Pancreas (tissue), 10 donors: ENCODE data around the gene ZBTB25. TPM values are rescaled to one million over a fixed set of nuclear protein-coding genes. Genes with fewer than 3 reads are reported as not detected.

ENCODE experiments used
- ATAC-seq, 4 donors: fragments of 200-7000 bp; cut with Tn5 transposase; one replicate each; pipeline versions ENCODE4 v1.8.0 to v1.9.1; 2020; ENCODE audit warnings: mild to moderate bottlenecking in 4 of 4, moderate library complexity in 4 of 4
- DNase-seq, 6 donors: peaks; one replicate each; pipeline ENCODE4 v3.0.0-alpha.2; 2020
- FAIRE-seq: peaks from 2 replicates; lab custom pipeline; 2012; peaks lifted over from hg19 to GRCh38; lab: Jason Lieb, UNC
- H3K27ac ChIP-seq, 4 donors: fragments of 200-600 bp; sonication (generic); 1 replicate in 3 of 4; 2 replicates in 1 of 4; pipeline versions ENCODE4 v1.5.0 to v1.8.0; 2020
- H3K27me3 ChIP-seq, 4 donors: fragments of 200-600 bp; one replicate each; pipeline ENCODE4 v1.8.0; 2021
- H3K36me3 ChIP-seq, 3 donors: fragments of 200-600 bp; sonication (generic) in 1 of 3; one replicate each; pipeline versions ENCODE4 v1.5.0 to v1.8.0; 2020 to 2021
- H3K4me1 ChIP-seq, 3 donors: fragments of 200-600 bp; one replicate each; pipeline ENCODE4 v1.8.0; 2021
- H3K4me3 ChIP-seq, 4 donors: fragments of 200-600 bp; sonication (generic) in 2 of 4; one replicate each; pipeline versions ENCODE4 v1.5.0 to v1.8.0; 2020 to 2021
- H3K9me3 ChIP-seq, 4 donors: fragments of 200-600 bp; one replicate each; pipeline ENCODE4 v1.8.0; 2021
- CTCF ChIP-seq, 4 donors: fragments of 200-600 bp; sonication (generic) in 3 of 4; IDR thresholded peaks; one replicate each; pipeline versions ENCODE4 v1.5.0 to v1.8.0; 2021; ENCODE audit warnings: antibody characterized with exemption in 4 of 4
- WGBS, 2 donors: extraction: QIAGEN DNeasy Blood & Tissue Kit; methylation state at CpG; one replicate each; pipeline ENCODE4 v1.1.7; 2013; 5-methylcytosine and 5-hydroxymethylcytosine counted together
- intact Hi-C, 3 donors: fragments of 100-400 bp; cut with DNase I; formaldehyde crosslinking; loops; one replicate each; pipeline versions ENCODE4 v1.11.1 to v1.14.2; 2022
- polyA plus RNA-seq, 2 donors: library from polyadenylated mRNA; stranded (reverse); fragments of 200-250 nt; gene quantifications; one replicate each; pipeline ENCODE4 v1.2.3, GENCODE V29; 2013
- total RNA-seq, 6 donors: library from RNA; stranded (reverse); fragmentation: NEBNext Ultra II Directional in 4 of 6; extraction: Animal tissue kit (Norgen Biotek cat#: 25700) in 4 of 6; gene quantifications; one replicate each; pipeline versions ENCODE4 v1.2.1 to v1.2.4, GENCODE V29; 2021 to 2023
- donor health status: healthy with polysubstance abuse.
- donor health status: DM: no; HTN: no; CAD: no; lungs with moderate emphysema.
- donor health status: DM: no; HTN: no; CAD: no.
- donor health status: control.
- donor health status: control.
- donor health status: Bipolar disorder and iron deficiency.
- donor health status: DM: yes; HTN: yes; CAD: no.
- donor health status: DM: no; HTN: no; CAD: no.
- donor health status: DM: no; HTN: no; CAD: no.
- donor health status: DM: yes; HTN: yes; CAD: no.

ZBTB25 gene
- total and polyA plus RNA-seq, 8 donors = 2.9 to 8.1 (median 5.6) TPM

GRCh38 chr14:64504310-64504896 lies 765 bp upstream of the ZBTB25 start, which contains the start of gene ZBTB1:
Gene ZBTB1, plus strand, starts transcription at chr14:64504770. Its CDS starts 16,735 bp downstream, at chr14:64521505.
- H3K36me3 ChIP-seq = no peaks in the 10 kb centered on the region
- ATAC-seq (peak; percentile 59 to 67 (median 65)), FAIRE-seq (no peak), DNase-seq (peak; percentile 77 to 90 (median 80))
- H3K27me3 ChIP-seq = no peaks in the 10 kb centered on the region
- H3K27ac ChIP-seq = peak within 1 kb of the TSS; percentile 97 to 100 (median 99)
- no peaks in the 10 kb centered on the region for H3K9me3 ChIP-seq
- WGBS, 2 donors = 0% methylated on average over 43 to 63 of the region's 63 CpGs
- TF ChIP-seq CTCF (IDR thresholded peaks at IDR 0.05) = no peak
- H3K4me1 ChIP-seq = peaks cover 16 to 44% (median 18%) of the 10 kb centered on the region in 3 donors
- intact Hi-C loops = no loop called here
- peak within 1 kb of the TSS; percentile 74 to 88 (median 84) for H3K4me3 ChIP-seq

GRCh38 chr14:64502887-64503433 lies 678 bp downstream of the ZBTB25 start:
- no peak for FAIRE-seq
- ATAC-seq = peak in 2 of 4 donors; percentile 14 to 17
- 0 to 1% methylated on average over 29 of the region's 29 CpGs for WGBS, 2 donors
- Histone ChIP-seq H3K27me3 (no peaks in the 10 kb centered on the region), H3K27ac (peak overlapping the region; percentile 97 to 100 (median 99)), H3K4me3 (peak overlapping the region; percentile 74 to 88 (median 84)), H3K4me1 (peaks cover 16 to 39% (median 18%) of the 10 kb centered on the region in 3 donors), H3K9me3 (no peaks in the 10 kb centered on the region), H3K36me3 (no peaks in the 10 kb centered on the region)
- peak in 3 of 6 donors; percentile 18 to 30 (median 25) for DNase-seq
- TF ChIP-seq CTCF (IDR thresholded peaks at IDR 0.05) = no peak
- intact Hi-C loops = no loop called here

DNA sequence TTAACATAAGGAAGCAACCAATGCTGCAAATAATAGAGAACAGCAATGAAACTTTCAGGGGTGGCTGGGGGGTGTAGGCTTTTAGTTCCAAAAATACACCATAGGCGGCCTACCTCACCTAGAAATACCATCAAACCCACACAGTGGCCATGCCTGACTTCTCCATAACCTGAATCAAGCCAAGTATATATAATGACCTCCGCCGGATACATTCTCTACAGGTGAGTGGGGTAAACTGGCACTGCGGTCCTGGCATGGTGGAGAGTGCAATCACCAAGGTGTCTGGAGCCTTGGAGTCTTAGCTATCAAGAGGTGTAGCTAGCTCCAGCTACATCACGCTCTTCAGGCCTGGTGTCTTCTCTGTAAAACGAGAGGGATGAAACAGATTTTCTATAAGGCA lies 1.2 kb downstream of the ZBTB25 start:
- H3K27ac ChIP-seq = peak overlapping the region; percentile 97 to 100 (median 99)
- TF ChIP-seq CTCF (IDR thresholded peaks at IDR 0.05) = no peak
- H3K4me3 ChIP-seq = peak overlapping the region; percentile 74 to 88 (median 84)
- intact Hi-C loops = no loop called here
- FAIRE-seq = no peak
- H3K4me1 ChIP-seq = peaks cover 12 to 36% (median 18%) of the 10 kb centered on the region in 3 donors
- peaks cover 0 to 2% (median 0%) of the 10 kb centered on the region in 3 donors for H3K36me3 ChIP-seq
- ATAC-seq = no peak
- no peak for DNase-seq
- H3K27me3 ChIP-seq = no peaks in the 10 kb centered on the region
- no peaks in the 10 kb centered on the region for H3K9me3 ChIP-seq
- WGBS, 2 donors = 46 to 48% methylated on average over 6 of the region's 6 CpGs

- peak in 1 of 4 donors; percentile 2 for ATAC-seq
These were observed 2.0 kb downstream of the ZBTB25 start for GRCh38 chr14:64501411-64502171.

More at GRCh38 chr14:64501411-64502171, 2.0 kb downstream of the ZBTB25 start:
- intact Hi-C loops = no loop called here
- peaks cover 12 to 27% (median 15%) of the 10 kb centered on the region in 3 donors for H3K4me1 ChIP-seq
- TF ChIP-seq CTCF (IDR thresholded peaks at IDR 0.05) = no peak
- no peaks in the 10 kb centered on the region for H3K27me3 ChIP-seq
- DNase-seq = peak in 4 of 6 donors; percentile 17 to 45 (median 32)
- 37 to 39% methylated on average over 8 of the region's 8 CpGs for WGBS, 2 donors
- peaks cover 0 to 7% (median 0%) of the 10 kb centered on the region in 3 donors for H3K36me3 ChIP-seq
- H3K27ac ChIP-seq = peak overlapping the region in 3 of 4 donors; percentile 31 to 100 (median 73)
- FAIRE-seq = no peak
- no peaks in the 10 kb centered on the region for H3K9me3 ChIP-seq
- H3K4me3 ChIP-seq = peak overlapping the region in 1 of 4 donors; percentile 83
